HG03342 (cell line): ENCODE data around the gene CBS.
"Not testable (repeated sequence)": the region's sequence is repeated elsewhere in the genome, so short reads cannot be mapped to it uniquely, and the experiment has no call there.

ENCODE experiments used
- ATAC-seq: cut with Tn5 transposase; IDR thresholded peaks from one replicate; pipeline ENCODE4 v1.9.1; 2021; ENCODE audit warnings: mild to moderate bottlenecking, moderate library complexity; ENCODE audit not compliant: unreplicated experiment

The CBS gene

DNA sequence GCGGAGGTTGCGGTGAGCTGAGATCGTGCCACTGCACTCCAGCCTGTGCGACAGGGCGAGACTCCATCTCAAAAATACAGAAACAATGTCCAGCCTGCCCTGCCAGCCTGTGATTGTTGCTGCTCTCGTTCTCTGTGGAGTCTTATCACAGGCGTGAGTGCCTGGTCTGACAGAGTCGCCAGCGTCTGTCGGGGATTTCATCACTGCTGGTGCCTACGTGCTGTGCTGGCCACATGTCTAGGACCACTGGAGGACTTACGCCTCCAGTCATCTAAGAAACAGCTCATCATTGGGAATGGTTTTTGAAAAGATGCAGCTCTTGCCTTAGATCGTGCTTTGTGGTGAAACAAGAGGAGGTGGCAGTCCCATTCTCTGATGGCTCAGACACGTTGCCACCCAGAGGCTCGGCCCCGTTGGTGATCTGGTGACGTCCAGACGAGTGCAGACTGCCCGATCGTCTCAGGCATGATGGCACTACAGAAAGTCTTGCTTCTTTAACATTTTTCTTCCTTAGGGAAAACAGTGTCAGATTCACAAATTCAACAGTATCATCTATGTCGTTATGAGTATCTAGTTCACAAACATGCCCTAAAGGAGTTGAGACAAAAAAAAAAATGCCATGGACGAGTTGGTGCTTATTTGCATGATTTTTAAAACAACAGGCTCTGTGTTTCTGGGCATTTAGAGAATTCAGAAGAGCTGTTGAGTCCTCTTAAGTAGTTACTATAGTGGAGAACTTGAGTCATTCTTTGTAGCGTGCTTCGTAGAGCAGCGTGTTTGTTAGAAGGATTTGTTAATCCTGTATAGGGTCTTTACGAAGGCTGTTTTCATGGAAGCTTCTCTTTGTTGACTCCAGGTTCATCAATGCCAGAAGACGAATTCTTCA, 47.5 kb downstream of the CBS start:
- no peak for ATAC-seq

DNA sequence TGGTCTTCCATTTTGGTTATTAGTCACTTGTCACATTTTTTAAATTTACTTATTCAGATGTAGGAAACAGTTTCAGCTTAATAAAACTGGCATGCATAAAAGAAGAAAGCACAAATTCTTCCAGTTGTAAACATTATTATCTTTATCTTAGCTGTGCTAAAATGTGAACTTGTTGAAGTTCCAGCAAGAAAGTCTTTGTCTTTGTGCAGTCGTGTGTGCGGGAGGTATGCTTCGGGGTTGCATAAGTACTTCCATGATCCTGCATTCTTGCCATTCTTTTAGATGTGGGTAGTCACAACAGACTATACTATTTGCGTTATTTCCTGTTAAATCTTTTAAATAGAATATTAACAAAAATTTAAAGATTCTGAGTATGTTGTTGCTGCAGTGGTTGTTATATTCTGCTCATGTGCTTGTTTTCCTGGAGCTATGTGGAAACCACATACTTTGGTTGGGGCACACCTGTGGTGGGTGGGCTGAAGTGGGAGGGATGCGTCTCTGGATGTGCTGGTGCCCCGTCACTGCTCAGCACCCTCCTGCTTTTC, 49.9 kb downstream of the CBS start:
- ATAC-seq: no peak

DNA sequence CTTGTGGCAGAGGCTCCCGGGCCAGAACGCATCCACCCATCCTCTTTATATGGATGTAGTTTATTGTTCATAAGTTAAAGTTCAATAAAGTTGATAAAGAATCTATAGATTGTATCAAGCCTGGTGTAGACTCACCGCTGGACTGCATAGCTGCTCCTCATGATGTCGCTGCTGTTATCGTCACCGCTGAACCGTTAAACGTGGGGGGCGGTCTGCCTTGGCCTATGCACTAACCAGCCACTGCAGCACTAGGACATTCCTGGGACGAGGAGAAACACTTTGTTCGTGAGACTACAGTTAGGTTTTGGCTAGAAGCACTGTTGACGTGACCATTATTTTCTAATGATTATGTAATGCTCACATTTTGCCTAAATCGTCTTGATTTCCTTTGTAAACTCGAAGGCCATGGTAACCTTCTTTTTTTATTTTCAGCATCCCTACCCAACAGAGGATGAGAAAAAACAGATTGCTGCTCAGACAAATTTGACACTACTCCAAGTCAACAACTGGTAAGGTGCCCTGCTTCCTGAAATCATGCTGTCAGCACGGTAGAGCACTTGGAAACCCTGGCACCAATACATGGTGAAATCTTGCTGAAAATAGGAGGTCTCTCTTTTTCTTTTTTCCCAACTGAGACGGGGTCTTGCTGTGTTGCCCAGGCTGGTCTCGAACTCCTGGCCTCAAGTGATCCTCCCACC, 51.0 kb downstream of the CBS start:
- no peak for ATAC-seq

DNA sequence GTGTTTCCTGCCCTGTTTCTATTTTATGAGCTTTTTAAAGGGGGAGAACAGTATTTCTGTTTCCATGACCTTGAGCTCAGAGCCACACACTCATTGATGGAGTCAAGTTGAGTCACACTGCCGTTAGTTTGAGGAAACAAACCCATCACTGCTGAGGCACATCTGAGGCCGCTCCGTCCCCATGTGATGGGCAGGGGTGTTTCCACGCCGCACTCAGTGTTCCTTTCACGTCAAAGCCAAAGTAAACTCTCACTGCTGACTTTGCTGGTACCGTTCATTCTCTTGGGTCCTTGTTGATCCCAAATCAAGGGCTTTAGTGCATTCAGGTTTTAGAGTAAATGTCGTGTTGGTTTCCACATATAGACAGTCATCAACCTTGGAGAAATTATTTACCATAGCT, 52.5 kb downstream of the CBS start:
- ATAC-seq: no peak

DNA sequence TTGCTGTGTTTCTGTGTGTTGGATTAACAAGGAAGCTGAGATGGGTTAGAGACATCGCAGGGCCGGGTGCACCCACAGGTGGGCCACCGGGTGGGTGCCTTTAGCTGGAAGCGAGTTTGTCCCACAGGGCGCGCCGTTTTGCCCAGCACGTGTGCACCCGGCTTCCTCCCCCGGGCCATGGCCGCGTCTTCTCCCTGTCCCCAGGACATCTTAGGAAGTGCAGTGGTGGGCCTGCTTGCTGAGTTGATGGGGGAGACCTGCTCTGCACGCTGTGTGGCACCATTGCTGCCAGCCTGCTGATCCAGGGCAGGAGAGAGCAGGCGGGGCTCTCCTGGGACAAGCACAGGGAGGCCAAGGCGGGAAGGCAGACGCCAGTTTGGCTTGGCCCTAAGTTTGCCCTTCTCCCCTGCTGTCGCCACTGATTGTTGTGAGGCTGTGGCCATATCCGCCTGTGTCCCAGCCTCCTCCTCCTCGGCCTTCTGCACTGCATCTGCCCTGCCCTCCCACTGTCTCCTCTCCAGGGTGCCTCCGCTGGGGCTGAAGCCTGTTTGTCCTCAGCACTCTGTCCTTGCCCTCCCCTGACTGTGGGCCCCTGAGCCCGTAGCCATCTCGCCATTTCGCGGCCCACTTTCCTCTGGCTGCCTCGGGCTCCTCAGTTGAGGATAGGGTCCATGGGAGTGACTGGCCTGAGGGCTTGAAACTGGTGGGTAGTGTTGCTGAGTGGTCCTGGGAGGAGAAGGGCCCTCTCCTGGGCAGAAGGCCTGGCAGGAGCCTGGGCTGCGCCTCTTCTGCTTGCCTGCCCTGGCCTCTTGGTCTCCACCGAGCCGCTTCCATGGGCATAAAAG, 53.7 kb downstream of the CBS start:
- ATAC-seq: no peak

DNA sequence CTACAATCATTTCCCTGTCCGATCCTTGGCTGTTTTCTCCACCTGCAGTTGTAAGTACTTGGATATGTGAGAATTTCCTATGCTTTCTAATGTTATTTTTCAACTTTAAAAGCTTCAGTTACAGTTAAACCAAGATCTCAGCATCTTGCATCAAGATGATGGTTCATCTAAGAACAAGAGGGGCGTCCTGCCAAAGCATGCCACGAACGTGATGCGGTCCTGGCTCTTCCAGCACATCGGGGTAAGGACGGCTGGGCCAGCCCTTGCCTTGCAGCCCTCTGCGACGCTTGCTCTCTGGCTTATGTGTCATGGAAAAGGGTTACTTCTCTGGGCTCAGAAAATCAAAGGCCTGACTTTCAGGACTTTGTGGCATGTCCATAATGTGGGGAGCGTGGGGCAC, 54.4 kb downstream of the CBS start:
- no peak for ATAC-seq

DNA sequence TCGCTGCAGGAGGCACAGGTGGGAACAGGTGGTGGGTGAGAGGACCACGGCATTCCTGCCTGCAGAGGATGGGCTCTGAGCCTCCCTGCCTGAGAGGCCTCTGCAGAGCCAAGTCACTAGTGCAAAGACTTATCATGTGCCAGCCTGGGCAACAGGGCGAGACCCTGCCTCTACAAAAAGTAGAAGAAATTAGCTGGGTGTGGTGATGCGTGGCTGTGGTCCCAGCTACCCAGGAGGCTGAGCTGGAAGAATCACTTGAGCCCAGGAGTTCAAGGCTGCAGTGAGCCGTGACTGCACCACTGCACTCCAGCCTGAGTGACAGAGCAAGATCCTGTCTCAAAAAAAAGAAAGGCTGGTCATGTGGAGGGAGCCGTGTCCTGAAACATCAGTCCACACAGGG, 54.9 kb downstream of the CBS start:
- no peak for ATAC-seq

DNA sequence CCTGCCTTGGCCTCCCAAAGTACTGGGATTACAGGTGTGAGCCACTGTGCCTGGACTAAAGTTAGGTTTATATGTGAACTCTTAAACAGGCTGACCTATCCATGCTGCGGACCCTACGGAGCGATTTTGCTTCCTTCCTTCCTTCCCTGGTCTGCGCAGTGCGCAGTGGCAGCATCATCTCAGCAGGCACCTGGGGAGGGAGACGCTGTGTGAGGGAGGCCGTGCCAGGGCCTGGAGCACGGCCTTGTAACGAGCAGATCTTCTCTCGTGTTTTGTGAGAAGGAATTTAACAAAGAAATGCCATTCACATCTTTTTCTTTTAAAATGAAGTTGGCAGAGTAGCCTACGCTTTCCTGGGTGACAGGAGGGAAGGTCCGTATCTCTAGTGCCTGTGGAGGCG, 55.5 kb downstream of the CBS start:
- ATAC-seq: no peak

DNA sequence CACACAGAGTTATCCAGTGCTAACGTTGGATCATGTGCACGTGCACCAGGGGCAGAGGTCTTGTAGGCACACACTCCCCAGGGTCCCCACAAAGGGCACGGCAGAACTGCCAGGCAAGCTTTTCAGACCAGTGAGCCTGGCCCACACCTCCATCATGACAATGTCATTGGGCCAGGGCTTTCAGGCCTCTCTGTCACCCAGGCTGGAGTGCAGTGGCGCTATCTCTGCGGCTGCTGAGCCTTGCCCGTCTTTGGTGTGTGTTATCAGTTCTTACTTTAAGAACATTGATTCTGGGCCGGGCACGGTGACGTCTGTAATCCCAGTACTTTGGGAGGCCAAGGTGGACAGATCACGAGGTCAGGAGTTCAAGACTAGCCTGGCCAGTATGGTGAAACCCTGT, 57.1 kb downstream of the CBS start:
- no peak for ATAC-seq

DNA sequence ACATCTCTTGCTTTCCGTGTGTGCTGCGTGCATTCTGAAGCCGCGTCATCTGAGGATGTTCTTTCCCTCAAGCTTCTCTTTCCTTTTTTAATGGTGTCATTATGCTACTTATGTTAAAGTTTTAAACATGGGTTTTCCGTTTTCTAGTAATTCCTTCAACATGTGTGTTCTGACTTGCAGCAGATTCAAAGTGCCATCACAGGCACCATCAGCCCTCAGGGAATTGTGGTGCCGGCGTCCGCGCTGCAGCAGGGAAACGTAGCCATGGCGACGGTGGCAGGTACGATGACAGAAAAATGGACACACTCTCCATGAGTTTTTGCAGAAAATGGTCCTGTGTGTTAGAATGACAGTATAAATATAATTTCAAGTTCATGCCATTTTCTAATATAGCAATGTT, 58.9 kb downstream of the CBS start:
- ATAC-seq: no peak

DNA sequence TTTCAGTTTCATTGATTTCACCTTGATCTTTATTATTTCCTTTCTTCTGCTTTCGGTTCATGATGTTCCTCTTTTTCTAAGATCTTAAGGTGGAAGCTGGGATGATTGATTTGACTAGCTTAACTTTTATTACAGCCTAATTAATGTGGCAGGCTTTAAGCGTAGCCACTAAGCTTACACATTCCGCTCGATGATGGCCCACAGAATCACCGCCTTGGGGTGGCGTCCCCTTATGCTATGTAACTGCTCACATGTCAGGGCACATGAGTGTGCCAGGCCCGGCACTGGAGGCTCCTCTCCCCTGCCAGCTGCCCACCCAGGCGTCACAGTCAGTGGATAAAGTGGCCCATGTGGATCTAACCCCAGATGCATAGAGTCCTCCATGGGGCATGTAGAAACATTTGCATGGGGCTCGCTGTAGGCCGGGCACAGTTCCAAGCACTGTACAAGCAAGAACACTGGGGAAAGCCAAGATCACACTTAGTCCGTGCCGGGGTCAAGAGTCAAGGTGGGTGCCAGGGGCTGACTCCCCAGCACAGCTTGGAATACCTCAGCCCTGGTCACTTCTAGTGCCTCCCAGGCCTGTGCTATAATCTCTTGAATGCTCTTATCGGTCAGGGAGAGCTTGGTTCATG, 59.6 kb downstream of the CBS start:
- ATAC-seq: no peak

DNA sequence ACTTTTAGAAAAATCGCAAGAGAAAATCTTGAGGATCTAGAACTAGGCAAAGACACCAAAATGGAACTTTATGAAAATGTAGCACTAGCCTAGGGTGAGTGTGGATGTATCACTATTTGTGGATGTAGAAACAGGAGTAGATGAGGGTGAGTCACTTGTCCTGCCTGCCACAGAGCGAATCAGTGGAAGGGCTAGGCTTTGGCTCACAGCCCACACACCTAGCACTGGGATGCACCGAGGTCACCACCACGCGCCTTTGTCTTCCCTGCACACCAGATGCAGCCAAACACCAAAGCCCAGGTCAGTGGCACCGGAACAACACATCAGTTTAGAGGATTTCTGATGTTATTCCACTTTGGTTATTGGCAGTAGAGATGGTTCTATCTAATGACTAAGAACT, 63.0 kb downstream of the CBS start:
- no peak for ATAC-seq

DNA sequence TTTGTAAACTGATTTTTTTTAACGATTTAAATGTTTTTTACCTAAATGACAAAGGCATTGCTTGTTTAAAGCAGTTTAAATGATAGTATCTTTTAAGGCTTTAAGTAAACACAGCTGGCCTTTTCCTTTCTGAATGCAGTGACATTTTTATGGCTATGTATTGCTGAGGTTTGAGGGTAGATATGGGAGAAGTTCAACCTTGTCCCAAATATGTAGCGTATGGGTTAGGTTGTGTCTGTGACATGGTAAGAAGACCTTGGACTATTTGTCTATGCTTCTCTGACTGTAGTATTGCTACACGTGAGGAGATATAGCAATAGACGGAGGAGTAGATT, 68.8 kb downstream of the CBS start:
- ATAC-seq: no peak

DNA sequence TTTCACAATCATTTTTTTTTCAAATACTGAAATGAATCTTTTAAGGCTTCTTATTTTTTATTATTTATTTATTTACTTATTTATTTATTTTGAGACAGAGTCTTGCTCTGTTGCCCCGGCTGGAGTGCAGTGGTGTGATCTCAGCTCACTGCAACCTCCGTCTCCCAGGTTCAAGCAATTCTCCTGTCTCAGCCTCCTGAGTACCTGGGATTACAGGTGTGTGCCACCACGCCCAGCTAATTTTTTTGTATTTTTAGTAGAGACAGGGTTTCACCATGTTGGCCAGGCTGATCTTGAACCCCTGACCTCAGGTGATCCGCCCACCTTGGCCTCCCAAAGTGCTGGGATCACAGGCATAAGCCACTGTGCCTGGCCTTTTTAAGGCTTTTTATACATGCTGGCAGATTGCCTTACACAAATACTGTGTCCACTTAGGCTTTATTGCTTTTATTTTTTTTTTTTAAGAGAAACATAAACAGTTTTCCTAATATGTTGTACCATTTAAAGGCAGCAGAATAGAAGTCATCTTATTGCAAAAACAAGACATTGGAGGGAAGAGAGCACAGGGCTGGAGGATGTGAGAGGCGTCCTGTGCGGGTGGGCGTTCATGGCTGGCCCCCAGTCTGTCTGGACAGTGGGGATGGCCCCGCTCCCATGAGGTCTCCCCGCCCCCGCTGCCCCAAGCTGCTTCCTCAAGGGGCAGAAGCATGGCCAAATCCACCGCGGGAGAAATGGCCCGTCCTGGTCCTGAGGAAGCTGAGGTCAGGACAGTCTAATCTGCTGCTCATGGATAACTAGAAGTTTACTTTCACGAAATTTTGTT, 69.4 kb downstream of the CBS start:
- ATAC-seq: not testable (repeated sequence)

DNA sequence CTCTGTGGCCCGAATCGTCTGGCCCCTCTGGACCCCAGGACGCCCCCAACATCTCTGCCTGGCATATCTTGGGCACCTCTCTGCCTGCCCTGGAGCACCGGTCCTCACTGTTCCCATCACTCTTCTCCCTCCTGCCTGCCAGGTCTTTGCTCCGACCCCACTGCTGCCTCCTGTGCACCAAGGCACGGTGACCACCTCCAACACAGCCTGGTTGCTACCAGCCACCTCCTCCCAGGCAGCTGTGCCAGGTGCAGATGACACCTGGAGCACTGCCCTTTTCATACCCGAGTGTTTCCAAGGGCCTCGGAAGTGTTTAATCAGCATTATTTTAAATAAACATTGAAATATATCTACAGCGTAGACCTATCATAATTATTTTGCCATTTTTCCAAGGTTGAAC, 70.0 kb downstream of the CBS start:
- ATAC-seq: no peak

DNA sequence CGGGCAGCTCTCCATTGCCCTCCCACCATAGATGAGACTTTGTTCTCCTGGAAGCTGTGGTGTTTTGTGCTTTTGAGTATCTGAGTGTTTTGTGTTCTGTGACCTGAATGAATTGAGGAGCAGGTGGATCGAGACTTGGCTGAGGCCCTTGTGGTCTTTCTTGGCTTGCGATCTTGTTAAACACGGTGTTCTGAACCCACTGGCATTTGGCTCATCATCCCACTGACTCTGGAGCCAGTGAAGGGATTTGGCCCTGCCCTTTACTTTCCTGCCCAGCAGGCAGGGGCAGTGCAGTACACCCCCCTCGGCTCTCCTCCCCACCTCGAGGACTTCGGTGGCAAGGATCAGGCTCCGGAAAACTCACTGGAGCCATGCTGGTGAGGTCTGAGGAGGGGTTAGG, 70.7 kb downstream of the CBS start:
- no peak for ATAC-seq
